ENCODE results near the gene CCNJL.

CCNJL gene

DNA sequence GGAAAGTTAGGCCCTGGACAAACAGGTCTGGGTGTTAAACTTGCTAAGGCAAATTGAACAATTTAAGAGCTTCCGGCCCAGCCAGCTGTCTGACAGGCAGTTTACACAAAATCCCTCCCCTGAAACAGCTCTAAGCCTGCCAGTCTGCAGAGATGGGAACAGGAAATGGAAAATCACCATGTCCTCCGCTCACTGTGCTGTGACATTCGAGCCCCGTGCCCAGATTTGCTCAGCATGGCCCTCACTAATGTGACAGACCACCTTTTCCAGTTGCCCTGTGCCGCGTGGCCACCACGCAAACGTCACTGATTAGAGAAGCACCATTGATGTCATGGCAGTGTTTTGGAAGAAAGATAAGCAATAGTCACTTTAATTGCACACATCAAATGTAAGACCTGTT lies 41.0 kb downstream of the CCNJL start:
- H3K36me3 ChIP-seq (ENCODE audit: insufficient read depth, low read length), result no peaks in the 10 kb centered on the region
- H3K27ac ChIP-seq (ENCODE audit: low read depth, low read length), result no peak overlapping the region
- H3K27me3 ChIP-seq (ENCODE audit: control insufficient read depth in 1 of 2, insufficient read depth in 2 of 2, low read length in 2 of 2), result no peaks in the 10 kb centered on the region
- no peak overlapping the region for H3K9ac ChIP-seq (ENCODE audit: low read length)
- H3K4me1 ChIP-seq (ENCODE audit: insufficient read depth, low read length), result peaks cover 7% of the 10 kb centered on the region
- H3K9me3 ChIP-seq (ENCODE audit: low read length), result no peaks in the 10 kb centered on the region
- H3K4me3 ChIP-seq (ENCODE audit: low read depth in 1 of 2, low read length in 2 of 2), result no peak overlapping the region

GRCh38 chr5:160270704-160271103 lies 41.7 kb downstream of the CCNJL start:
- Histone ChIP-seq H3K4me3 (ENCODE audit: low read depth in 1 of 2, low read length in 2 of 2) (no peak overlapping the region), H3K27me3 (ENCODE audit: control insufficient read depth in 1 of 2, insufficient read depth in 2 of 2, low read length in 2 of 2) (no peaks in the 10 kb centered on the region), H3K4me1 (ENCODE audit: insufficient read depth, low read length) (peaks cover 7% of the 10 kb centered on the region), H3K9ac (ENCODE audit: low read length) (no peak overlapping the region), H3K27ac (ENCODE audit: low read depth, low read length) (no peak overlapping the region), H3K9me3 (ENCODE audit: low read length) (no peaks in the 10 kb centered on the region), H3K36me3 (ENCODE audit: insufficient read depth, low read length) (no peaks in the 10 kb centered on the region)

GRCh38 chr5:160269017-160269416 lies 43.3 kb downstream of the CCNJL start:
- H3K27ac ChIP-seq (ENCODE audit: low read depth, low read length), result no peak overlapping the region

GRCh38 chr5:160268121-160268520 lies 44.2 kb downstream of the CCNJL start:
- Histone ChIP-seq H3K9ac (ENCODE audit: low read length) (no peak overlapping the region), H3K4me3 (ENCODE audit: low read depth in 1 of 2, low read length in 2 of 2) (no peak overlapping the region), H3K4me1 (ENCODE audit: insufficient read depth, low read length) (peaks cover 7% of the 10 kb centered on the region), H3K27me3 (ENCODE audit: control insufficient read depth in 1 of 2, insufficient read depth in 2 of 2, low read length in 2 of 2) (no peaks in the 10 kb centered on the region), H3K9me3 (ENCODE audit: low read length) (no peaks in the 10 kb centered on the region), H3K36me3 (ENCODE audit: insufficient read depth, low read length) (no peaks in the 10 kb centered on the region), H3K27ac (ENCODE audit: low read depth, low read length) (no peak overlapping the region)

More at GRCh38 chr5:160269017-160269416, 43.3 kb downstream of the CCNJL start:
- Histone ChIP-seq H3K4me3 (ENCODE audit: low read depth in 1 of 2, low read length in 2 of 2) (no peak overlapping the region), H3K27me3 (ENCODE audit: control insufficient read depth in 1 of 2, insufficient read depth in 2 of 2, low read length in 2 of 2) (no peaks in the 10 kb centered on the region), H3K4me1 (ENCODE audit: insufficient read depth, low read length) (peaks cover 7% of the 10 kb centered on the region), H3K9ac (ENCODE audit: low read length) (no peak overlapping the region), H3K36me3 (ENCODE audit: insufficient read depth, low read length) (no peaks in the 10 kb centered on the region), H3K9me3 (ENCODE audit: low read length) (no peaks in the 10 kb centered on the region)

DNA sequence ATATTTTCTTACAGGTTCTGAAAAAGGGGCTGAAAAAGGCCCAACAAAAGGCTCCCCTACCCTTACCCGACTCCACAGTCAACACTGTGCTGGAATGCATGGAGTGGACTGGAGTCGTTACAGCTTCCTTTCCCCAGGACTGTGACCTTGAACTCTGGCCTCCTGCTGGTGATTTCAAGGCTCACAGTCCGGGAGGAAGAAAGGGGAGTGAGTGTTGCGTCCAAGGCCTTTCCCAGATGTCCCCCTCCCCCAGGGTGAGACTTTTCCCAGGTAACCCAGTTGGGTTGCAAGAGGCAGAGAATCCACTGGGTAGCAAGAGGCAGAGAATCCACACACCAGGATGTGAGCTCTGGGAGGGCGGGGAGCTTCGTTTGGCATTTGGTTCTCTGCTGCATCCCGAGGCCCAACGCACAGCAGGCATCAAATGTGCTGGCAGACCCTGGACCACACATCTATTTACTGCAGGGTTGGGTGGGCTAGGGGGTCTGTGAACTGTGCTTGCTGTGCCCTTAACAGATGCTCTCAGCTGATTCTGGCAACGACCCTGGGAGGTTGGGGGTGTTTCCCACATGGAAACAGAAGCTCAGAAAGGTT lies 45.5 kb downstream of the CCNJL start:
- no peak overlapping the region for H3K27ac ChIP-seq (ENCODE audit: low read depth, low read length)
- H3K9ac ChIP-seq (ENCODE audit: low read length), result no peak overlapping the region
- no peak overlapping the region for H3K4me3 ChIP-seq (ENCODE audit: low read depth in 1 of 2, low read length in 2 of 2)
- H3K36me3 ChIP-seq (ENCODE audit: insufficient read depth, low read length), result no peaks in the 10 kb centered on the region
- no peaks in the 10 kb centered on the region for H3K27me3 ChIP-seq (ENCODE audit: control insufficient read depth in 1 of 2, insufficient read depth in 2 of 2, low read length in 2 of 2)
- no peaks in the 10 kb centered on the region for H3K9me3 ChIP-seq (ENCODE audit: low read length)
- peaks cover 7% of the 10 kb centered on the region for H3K4me1 ChIP-seq (ENCODE audit: insufficient read depth, low read length)

DNA sequence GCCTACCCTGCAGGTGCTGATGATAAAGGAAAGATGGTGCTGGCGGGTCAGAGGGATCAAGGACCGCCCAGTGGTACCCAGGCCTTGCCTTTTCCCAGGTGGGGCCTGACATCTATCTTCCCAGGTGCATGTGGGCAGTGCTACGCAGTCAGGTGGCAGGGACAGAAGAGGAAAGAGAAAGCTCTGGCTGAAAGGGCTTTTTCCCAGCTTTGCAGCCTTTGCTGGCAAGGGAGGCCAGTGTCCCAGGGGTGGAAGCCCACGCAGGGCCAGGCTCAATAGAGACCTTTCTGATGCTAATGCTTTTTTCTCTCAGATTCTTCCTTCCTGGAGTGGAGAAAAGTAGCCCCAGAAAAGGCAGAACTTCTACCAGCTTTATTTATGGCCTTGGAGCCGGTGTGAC lies 46.3 kb downstream of the CCNJL start:
- no peaks in the 10 kb centered on the region for H3K9me3 ChIP-seq (ENCODE audit: low read length)
- H3K9ac ChIP-seq (ENCODE audit: low read length), result no peak overlapping the region
- H3K36me3 ChIP-seq (ENCODE audit: insufficient read depth, low read length), result no peaks in the 10 kb centered on the region
- no peak overlapping the region for H3K4me3 ChIP-seq (ENCODE audit: low read depth in 1 of 2, low read length in 2 of 2)
- no peak overlapping the region for H3K27ac ChIP-seq (ENCODE audit: low read depth, low read length)
- H3K27me3 ChIP-seq (ENCODE audit: control insufficient read depth in 1 of 2, insufficient read depth in 2 of 2, low read length in 2 of 2), result no peaks in the 10 kb centered on the region
- H3K4me1 ChIP-seq (ENCODE audit: insufficient read depth, low read length), result peaks cover 7% of the 10 kb centered on the region

GRCh38 chr5:160263326-160263855 lies 49.0 kb downstream of the CCNJL start:
- no peak overlapping the region for H3K27ac ChIP-seq (ENCODE audit: low read depth, low read length)
- H3K9ac ChIP-seq (ENCODE audit: low read length), result no peak overlapping the region
- H3K27me3 ChIP-seq (ENCODE audit: control insufficient read depth in 1 of 2, insufficient read depth in 2 of 2, low read length in 2 of 2), result no peaks in the 10 kb centered on the region
- H3K4me1 ChIP-seq (ENCODE audit: insufficient read depth, low read length), result peaks cover 3% of the 10 kb centered on the region
- H3K4me3 ChIP-seq (ENCODE audit: low read depth in 1 of 2, low read length in 2 of 2), result no peak overlapping the region
- H3K9me3 ChIP-seq (ENCODE audit: low read length), result no peaks in the 10 kb centered on the region
- no peaks in the 10 kb centered on the region for H3K36me3 ChIP-seq (ENCODE audit: insufficient read depth, low read length)

DNA sequence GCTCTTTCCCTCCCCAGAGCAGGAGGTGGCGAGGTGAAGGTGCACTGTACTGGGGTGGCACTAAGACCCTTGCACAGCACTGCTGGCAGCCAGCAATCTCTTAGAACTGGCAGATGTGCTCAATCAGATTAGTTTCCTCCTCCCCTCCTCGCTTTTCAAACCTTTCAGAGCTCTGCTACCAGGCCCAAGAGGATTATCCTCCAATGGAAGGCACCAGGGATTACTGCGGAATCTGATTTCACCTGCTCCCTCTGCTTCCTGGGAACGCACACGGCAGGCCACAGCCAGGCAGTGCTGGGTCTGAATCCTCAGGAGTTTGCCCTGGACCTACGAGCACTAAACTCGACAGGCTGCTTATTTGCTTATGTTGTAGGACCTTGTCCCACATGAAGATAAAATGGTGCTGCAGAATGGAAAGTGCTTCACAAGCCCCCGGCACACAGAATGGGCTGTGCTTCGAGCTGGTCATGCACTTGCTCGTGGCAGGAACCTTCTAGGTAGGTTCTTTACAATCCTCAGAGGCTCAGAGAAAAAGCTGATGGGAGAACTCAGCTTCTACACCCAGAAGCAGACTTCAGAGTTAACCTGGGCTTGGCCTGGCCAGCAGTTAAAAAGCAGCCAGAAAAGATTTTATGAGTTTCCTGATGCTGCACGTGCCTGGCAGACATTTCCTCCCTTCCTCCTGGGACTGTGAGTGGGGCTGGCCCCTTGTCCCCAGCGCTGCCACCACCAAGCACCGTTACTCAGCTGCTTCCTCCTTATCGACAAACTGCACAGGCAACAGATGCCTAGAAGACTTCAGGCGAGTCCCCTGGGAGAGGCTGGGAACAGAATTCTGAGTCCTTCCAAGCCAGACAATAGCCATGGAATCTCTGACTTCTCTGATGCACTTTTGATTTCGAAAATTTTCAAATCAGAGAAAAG lies 50.0 kb downstream of the CCNJL start:
- H3K9me3 ChIP-seq (ENCODE audit: low read length), result no peaks in the 10 kb centered on the region
- H3K27ac ChIP-seq (ENCODE audit: low read depth, low read length), result no peak overlapping the region
- no peaks in the 10 kb centered on the region for H3K36me3 ChIP-seq (ENCODE audit: insufficient read depth, low read length)
- no peak overlapping the region for H3K9ac ChIP-seq (ENCODE audit: low read length)
- no peaks in the 10 kb centered on the region for H3K27me3 ChIP-seq (ENCODE audit: control insufficient read depth in 1 of 2, insufficient read depth in 2 of 2, low read length in 2 of 2)
- no peak overlapping the region for H3K4me3 ChIP-seq (ENCODE audit: low read depth in 1 of 2, low read length in 2 of 2)
- no peaks in the 10 kb centered on the region for H3K4me1 ChIP-seq (ENCODE audit: insufficient read depth, low read length)

DNA sequence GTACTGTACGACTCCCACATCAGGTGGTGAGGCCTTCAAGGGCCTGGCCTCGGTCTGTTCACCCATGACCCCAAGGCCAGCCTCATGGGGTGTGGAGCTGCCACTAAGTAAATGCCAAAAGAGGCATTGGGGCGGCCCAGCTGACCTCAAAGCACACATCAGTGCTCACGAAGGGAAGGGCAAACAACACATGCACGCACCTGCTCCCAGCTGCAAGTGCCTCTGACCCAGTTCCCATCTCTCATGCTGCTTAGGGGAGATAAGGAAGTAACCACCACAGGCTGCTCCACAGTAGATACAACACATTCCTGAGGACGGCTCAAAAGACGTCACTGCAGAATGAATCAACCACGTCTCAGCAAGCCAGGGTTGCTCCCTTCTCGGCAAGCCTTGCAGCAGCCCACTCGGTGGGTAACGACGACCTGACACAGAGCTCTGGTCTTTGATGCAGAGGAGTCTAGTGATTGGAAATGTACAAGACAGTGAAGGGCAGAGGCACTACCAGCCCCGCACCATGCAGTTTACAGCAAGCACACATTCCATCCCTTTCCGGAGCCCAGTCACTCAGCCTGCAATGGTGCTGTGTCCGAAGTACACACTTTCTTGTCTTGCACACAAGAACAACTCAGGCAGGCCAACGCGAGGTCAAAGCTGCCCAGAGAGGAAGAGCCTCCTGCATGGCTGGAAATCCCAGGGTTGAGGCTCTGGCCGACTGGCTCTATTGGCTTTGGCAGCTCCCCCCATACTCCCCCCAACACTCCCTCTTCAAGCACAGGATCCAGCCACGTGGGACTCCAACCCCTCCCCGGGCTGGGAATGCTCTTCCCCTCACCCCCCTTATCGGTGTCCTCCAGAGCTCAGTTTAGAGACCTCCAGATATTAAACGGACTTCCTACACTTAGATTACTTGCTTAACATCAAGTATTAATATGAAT lies 51.2 kb downstream of the CCNJL start:
- Histone ChIP-seq H3K9me3 (ENCODE audit: low read length) (no peaks in the 10 kb centered on the region), H3K4me1 (ENCODE audit: insufficient read depth, low read length) (no peaks in the 10 kb centered on the region), H3K36me3 (ENCODE audit: insufficient read depth, low read length) (no peaks in the 10 kb centered on the region), H3K4me3 (ENCODE audit: low read depth in 1 of 2, low read length in 2 of 2) (no peak overlapping the region), H3K9ac (ENCODE audit: low read length) (no peak overlapping the region), H3K27ac (ENCODE audit: low read depth, low read length) (no peak overlapping the region), H3K27me3 (ENCODE audit: control insufficient read depth in 1 of 2, insufficient read depth in 2 of 2, low read length in 2 of 2) (no peaks in the 10 kb centered on the region)

- Histone ChIP-seq H3K27me3 (ENCODE audit: control insufficient read depth in 1 of 2, insufficient read depth in 2 of 2, low read length in 2 of 2) (no peaks in the 10 kb centered on the region), H3K27ac (ENCODE audit: low read depth, low read length) (no peak overlapping the region), H3K36me3 (ENCODE audit: insufficient read depth, low read length) (no peaks in the 10 kb centered on the region), H3K9ac (ENCODE audit: low read length) (no peak overlapping the region), H3K9me3 (ENCODE audit: low read length) (no peaks in the 10 kb centered on the region), H3K4me3 (ENCODE audit: low read depth in 1 of 2, low read length in 2 of 2) (no peak overlapping the region), H3K4me1 (ENCODE audit: insufficient read depth, low read length) (no peaks in the 10 kb centered on the region)
These were observed 52.2 kb downstream of the CCNJL start for GRCh38 chr5:160260006-160260775.

All from muscle layer of colon (tissue), 2 donors.